HUES48 (cell line): Measurements from ENCODE around the gene CCDC92.

Experiments used
- H3K27ac ChIP-seq: one replicate; pipeline ENCODE4 v1.7.0; 2013; ENCODE audit warnings: low read depth, low read length, inconsistent platforms
- H3K27me3 ChIP-seq: 2 replicates; pipeline ENCODE4 v1.6.1; 2013; ENCODE audit warnings: mild to moderate bottlenecking, low read length; ENCODE audit not compliant: control insufficient read depth, insufficient read depth
- H3K36me3 ChIP-seq: 2 replicates; pipeline ENCODE4 v1.6.1; 2013; ENCODE audit warnings: low read length; ENCODE audit not compliant: control insufficient read depth, insufficient read depth
- H3K4me1 ChIP-seq: 2 replicates; pipeline ENCODE4 v1.6.1; 2013; ENCODE audit warnings: mild to moderate bottlenecking, low read length; ENCODE audit not compliant: control insufficient read depth, insufficient read depth
- H3K4me3 ChIP-seq: 2 replicates; pipeline ENCODE4 v1.5.1; 2013; ENCODE audit warnings: mild to moderate bottlenecking, low read depth, low read length
- H3K9ac ChIP-seq: 2 replicates; pipeline ENCODE4 v1.6.1; 2013; ENCODE audit warnings: mild to moderate bottlenecking, low read depth, low read length, moderate library complexity
- H3K9me3 ChIP-seq: 2 replicates; pipeline ENCODE4 v1.6.1; 2013; ENCODE audit warnings: low read length; ENCODE audit not compliant: control insufficient read depth, insufficient read depth

CCDC92 gene

DNA sequence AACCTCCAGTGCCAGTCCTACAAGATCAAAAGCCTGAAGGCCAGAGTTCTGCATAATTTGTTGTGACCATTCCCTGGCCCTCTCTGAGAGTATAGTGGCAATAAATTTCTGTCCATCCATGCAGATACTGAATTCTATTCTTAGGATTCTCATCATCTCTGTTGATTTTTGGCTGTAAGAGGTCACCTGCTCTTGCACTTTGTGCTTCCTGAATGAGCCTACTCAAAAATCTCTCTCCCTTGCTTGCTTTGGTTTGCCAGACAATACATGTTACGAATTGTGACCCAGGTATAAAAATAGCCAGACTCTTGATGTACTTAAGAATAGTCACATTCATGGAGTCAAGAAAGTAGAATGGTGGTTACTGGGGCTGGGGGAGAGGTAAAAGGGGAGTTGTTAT lies 17.1 kb upstream of the CCDC92 start:
- H3K27ac ChIP-seq = no peak overlapping the region
- H3K9me3 ChIP-seq = no peaks in the 10 kb centered on the region
- no peak overlapping the region for H3K9ac ChIP-seq
- H3K27me3 ChIP-seq = no peaks in the 10 kb centered on the region
- H3K4me3 ChIP-seq = no peak overlapping the region
- H3K4me1 ChIP-seq = no peaks in the 10 kb centered on the region; the same call in 1 of the 2 replicates
- H3K36me3 ChIP-seq = peaks cover 21% of the 10 kb centered on the region; the same call in 1 of the 2 replicates

DNA sequence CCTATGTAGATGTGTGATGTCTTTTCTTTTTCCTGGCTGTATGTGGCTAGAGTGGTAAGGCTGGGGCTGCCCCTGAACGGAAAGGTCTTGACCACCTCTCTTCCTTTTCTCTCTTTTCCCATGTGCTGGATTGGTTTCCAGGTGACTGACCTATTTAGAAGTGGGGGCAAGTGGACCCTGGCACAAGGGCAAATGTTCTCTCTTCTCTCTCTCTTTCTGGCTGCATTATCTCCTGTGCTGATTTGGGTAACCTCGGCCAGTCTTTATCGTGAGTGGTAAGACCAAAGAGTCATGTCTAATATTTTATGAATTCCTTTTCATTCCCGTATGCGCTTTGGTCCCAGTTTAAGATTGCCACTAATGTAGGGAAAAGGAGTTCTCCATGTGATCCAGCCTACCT lies 16.5 kb upstream of the CCDC92 start:
- peaks cover 21% of the 10 kb centered on the region; the same call in 1 of the 2 replicates for H3K36me3 ChIP-seq

DNA sequence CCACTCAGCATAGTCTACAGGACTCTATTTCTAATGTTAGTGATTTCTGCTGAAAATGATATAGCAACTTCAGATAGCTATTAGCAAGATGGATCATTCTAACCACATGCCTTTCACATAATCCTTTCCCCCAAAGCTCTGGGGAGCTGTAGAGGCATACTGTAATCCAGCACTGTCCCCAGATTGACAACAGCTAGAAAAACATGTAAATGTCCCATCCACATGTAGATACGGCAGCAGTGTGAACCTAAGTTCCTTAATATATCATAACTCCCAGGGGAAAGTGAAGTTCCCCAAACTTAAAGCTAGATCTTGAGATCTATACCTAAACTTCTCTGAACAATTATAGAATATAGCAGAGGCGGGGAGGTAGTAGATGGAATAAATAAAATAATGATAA lies 14.4 kb upstream of the CCDC92 start:
- no peak overlapping the region for H3K27ac ChIP-seq
- H3K27me3 ChIP-seq = no peaks in the 10 kb centered on the region
- no peaks in the 10 kb centered on the region; the same call in 1 of the 2 replicates for H3K4me1 ChIP-seq
- H3K4me3 ChIP-seq = no peak overlapping the region
- no peaks in the 10 kb centered on the region for H3K9me3 ChIP-seq
- H3K9ac ChIP-seq = no peak overlapping the region
- peaks cover 12% of the 10 kb centered on the region; the same call in 1 of the 2 replicates for H3K36me3 ChIP-seq

More for the DNA sequence above, 16.5 kb upstream of the CCDC92 start:
- Histone ChIP-seq H3K9ac (no peak overlapping the region), H3K4me3 (no peak overlapping the region), H3K27ac (no peak overlapping the region), H3K9me3 (no peaks in the 10 kb centered on the region), H3K4me1 (no peaks in the 10 kb centered on the region; the same call in 1 of the 2 replicates), H3K27me3 (no peaks in the 10 kb centered on the region)

DNA sequence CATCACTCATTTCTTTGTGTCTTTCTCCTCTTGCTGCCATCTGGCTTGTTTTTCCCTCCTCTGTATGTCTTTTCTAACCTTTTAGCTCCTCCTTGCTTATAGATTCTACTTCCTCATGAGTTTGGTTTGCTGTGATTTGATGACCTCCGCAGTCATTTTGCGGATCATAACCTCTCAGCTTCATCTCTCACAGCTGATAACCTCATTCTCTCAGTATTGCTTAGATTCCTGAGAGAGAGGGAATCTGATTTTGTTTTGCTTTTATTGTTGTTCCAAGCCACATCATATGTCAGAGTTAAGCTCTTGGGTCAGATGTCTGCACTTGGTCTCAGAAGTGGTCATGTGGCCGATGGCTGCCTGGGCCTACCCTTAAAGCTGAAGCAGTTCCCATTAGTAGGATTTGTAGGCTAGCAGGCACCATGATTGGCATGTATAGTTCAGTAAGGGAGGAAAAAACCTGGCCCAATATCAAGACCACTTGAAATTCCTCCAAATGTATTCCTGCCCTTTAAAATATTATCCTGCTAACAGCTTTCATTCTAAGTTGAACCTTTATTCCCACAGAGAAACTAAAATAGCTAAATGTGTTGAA lies 13.8 kb upstream of the CCDC92 start:
- no peaks in the 10 kb centered on the region for H3K9me3 ChIP-seq
- no peak overlapping the region for H3K9ac ChIP-seq
- H3K27ac ChIP-seq = no peak overlapping the region
- H3K27me3 ChIP-seq = no peaks in the 10 kb centered on the region
- no peak overlapping the region for H3K4me3 ChIP-seq
- peaks cover 12% of the 10 kb centered on the region; the same call in 1 of the 2 replicates for H3K36me3 ChIP-seq
- no peaks in the 10 kb centered on the region; the same call in 1 of the 2 replicates for H3K4me1 ChIP-seq

DNA sequence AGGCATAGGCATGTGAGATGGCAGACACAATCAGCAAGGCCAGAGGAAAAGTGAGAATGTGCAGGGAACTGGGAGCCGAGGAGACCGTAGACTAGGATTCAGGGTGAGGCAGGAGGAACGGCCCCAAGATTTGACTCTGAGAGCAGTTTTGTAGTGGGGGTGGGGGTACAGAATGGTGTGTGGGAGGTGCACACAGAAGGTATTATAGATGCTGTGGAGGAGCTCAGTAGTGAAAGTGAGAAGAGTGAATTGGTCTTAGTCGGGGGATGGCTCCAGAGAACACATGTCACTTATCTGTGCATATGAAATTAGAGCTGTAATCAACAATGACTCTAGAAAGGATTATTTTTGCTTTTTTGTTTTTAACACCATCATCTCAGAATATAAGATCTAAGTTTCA lies 12.3 kb upstream of the CCDC92 start:
- no peak overlapping the region for H3K27ac ChIP-seq

DNA sequence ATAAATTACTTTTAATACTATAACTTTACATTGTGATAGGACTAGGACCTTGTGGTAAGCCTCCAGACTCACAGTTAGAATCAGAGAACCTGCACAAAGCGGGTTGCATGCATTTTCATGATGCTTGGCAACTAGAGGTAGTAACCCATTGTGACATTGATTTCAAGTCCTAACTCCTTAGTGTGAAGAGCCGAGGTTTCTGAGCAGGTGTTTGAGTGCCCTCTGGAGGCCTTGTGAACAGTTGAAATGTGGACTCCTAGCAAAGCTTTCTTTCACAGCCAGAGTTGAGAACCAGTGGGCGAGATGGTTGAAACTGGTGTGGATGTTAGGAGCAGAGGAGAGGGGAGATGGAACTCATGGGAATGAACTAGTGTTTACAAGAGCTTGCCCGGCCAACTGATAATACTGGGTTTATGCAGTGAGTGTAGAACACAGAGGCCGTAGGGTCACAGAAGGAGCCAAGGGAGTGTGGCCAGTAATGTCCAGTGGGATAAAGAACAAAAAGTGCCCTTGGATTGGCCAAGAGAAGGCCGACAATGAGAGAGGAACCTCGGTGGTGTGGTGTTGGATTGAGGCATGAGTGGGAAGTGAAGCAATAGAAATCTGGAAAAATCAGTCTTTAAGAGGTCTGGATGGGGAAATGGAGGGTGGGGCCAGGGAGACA lies 11.3 kb upstream of the CCDC92 start:
- Histone ChIP-seq H3K27ac (no peak overlapping the region), H3K36me3 (0 out of 2 replicates have a peak, but pooled peaks cover 11% of the 10 kb centered on the region), H3K9me3 (no peaks in the 10 kb centered on the region), H3K4me3 (no peak overlapping the region), H3K9ac (no peak overlapping the region), H3K27me3 (no peaks in the 10 kb centered on the region), H3K4me1 (no peaks in the 10 kb centered on the region)

More for the DNA sequence above, 12.3 kb upstream of the CCDC92 start:
- H3K4me1 ChIP-seq = no peaks in the 10 kb centered on the region
- H3K9ac ChIP-seq = no peak overlapping the region
- H3K27me3 ChIP-seq = no peaks in the 10 kb centered on the region
- no peak overlapping the region for H3K4me3 ChIP-seq
- H3K36me3 ChIP-seq = 0 out of 2 replicates have a peak, but pooled peaks cover 12% of the 10 kb centered on the region
- no peaks in the 10 kb centered on the region for H3K9me3 ChIP-seq

DNA sequence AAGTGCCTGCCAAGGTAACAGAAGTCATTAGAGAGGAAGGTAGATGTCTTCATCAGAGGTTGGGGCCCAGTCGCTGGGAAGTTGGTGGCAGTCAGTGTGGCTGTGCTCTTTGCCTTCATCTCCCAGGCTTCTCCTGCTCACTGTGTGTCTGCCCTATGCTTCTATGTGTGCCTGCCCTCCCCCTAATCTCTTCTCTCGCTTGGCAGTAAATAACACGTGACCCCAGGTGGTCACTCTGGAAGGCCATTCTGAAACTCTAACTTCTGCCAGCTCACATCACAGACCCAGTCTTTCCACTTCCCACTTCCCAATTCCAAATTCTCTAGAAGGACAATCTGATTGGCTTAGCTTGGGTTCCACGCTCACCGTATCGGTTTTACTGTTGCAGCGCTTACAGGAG lies 9.6 kb upstream of the CCDC92 start:
- Histone ChIP-seq H3K9ac (no peak overlapping the region), H3K9me3 (no peaks in the 10 kb centered on the region), H3K27ac (no peak overlapping the region), H3K4me3 (no peak overlapping the region), H3K36me3 (no peaks in the 10 kb centered on the region; the same call in 1 of the 2 replicates), H3K27me3 (no peaks in the 10 kb centered on the region), H3K4me1 (no peaks in the 10 kb centered on the region)

DNA sequence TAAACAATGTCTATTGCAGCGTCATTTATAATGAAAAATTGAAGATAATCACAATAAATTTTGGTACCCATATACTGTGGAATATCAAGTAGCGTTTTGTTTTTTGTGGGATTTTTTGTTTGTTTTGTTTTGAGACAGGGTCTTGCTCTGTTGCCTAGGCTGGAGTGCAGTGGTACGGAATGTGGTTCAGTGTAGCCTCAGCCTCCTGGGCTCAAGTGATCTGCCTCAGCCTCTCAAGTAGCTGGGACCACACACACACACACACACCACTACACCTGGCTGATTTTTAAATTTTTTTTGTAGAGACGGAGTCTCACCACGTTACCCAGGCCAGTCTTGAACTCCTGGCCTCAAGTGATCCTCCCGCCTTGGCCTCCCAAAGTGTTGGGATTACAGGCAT lies 6.9 kb upstream of the CCDC92 start:
- Histone ChIP-seq H3K9ac (no peak overlapping the region), H3K9me3 (no peaks in the 10 kb centered on the region), H3K27ac (no peak overlapping the region), H3K27me3 (peaks cover 20% of the 10 kb centered on the region), H3K4me1 (peaks cover 3% of the 10 kb centered on the region), H3K36me3 (peaks cover 4% of the 10 kb centered on the region; the same call in 1 of the 2 replicates), H3K4me3 (no peak overlapping the region)

DNA sequence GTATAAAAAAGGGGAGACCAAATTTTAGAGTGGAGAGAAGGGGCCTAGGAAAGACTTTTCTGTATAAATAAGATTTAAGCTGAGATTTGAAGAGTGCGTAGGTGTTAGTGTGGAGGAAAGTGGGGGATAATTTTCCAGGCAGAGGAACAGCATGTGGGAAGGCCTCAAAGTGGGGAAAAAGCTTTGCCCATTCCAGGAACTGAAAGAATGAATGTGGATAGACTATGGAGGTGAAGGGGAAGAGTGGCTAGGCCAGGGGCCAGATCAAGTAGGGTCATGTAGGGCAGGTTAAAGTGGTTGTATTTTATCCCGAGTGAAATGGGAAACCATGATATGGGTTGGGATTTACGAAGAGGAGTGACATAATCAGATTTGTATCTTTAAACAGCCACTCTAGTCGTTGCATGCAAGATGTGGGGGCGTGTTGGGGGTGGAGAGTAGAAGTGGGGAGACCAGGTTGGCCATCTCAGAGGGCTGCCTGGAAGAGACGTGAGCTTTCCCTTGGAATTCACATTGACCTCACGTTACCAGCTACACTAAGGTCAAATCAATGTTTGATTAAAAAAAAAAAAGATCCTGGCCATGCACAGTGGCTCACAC lies 3.7 kb upstream of the CCDC92 start:
- Histone ChIP-seq H3K36me3 (peaks cover 4% of the 10 kb centered on the region; the same call in 1 of the 2 replicates), H3K4me3 (no peak overlapping the region)

DNA sequence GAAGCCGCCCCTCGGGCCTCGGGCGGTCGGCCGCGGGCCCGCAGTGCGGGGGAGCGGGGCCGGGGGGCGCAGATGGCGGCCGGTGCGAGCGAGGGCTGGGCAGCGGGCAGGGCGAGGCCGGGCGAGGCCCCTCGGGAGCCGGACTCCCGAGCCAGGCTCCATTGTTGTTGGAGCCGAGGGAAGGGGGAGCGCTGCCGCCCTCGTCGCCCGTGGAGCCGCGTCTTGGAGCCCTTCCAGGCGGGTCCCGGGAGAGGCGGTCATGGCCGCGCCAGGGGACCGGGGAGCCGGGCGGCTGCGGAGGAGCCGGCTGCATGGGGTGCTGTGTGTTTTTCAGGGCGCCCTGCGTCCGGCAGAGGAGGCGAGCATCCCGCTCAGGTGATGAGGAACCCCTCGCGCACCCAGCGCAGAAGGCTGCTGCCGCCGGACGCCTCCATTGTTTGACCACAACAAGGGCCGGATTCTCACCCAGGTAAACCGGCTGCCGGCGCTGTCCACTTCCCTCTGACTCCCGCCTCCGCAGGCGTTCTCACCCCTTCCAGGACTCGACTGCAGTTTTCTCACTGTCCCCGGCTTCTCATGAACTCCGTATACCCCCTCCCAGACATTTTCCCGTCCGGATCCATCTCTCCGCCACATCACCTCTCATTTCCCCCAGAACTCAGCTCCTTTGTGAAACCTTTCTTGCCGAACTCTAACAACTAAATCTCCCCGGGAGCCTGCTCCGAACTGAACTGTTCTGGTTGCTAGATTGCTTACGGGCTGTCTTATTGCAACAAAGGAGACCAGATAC lies 1.1 kb upstream of the CCDC92 start:
- Histone ChIP-seq H3K27ac (peak overlapping the region; percentile 63), H3K27me3 (peaks cover 58% of the 10 kb centered on the region), H3K4me1 (peaks cover 11% of the 10 kb centered on the region), H3K4me3 (peak overlapping the region; percentile 83), H3K9ac (peak overlapping the region; percentile 59; the same call in 1 of the 2 replicates), H3K36me3 (peaks cover 4% of the 10 kb centered on the region; the same call in 1 of the 2 replicates), H3K9me3 (no peaks in the 10 kb centered on the region)

More for the DNA sequence above, 3.7 kb upstream of the CCDC92 start:
- Histone ChIP-seq H3K9ac (no peak overlapping the region), H3K9me3 (no peaks in the 10 kb centered on the region), H3K27me3 (peaks cover 32% of the 10 kb centered on the region), H3K4me1 (peaks cover 7% of the 10 kb centered on the region), H3K27ac (no peak overlapping the region)
